D721Med (cell line): Measurements from ENCODE around the gene TPD52L2.

Experiments used
- DNase-seq: peaks from one replicate; pipeline ENCODE4 v3.0.0; 2011; ENCODE audit warnings: low spot score; ENCODE audit not compliant: insufficient read length
- FAIRE-seq: peaks from 2 replicates; lab custom pipeline; 2011; peaks lifted over from hg19 to GRCh38; lab: Jason Lieb, UNC
- TF ChIP-seq, protein P1 (sequence below): IDR thresholded peaks from 2 replicates; pipeline ENCODE4 v1.5.1; 2012; ENCODE audit warnings: mild to moderate bottlenecking, control low read depth; ENCODE audit not compliant: insufficient read depth; ENCODE audit errors: missing control alignments

Gene TPD52L2

DNA sequence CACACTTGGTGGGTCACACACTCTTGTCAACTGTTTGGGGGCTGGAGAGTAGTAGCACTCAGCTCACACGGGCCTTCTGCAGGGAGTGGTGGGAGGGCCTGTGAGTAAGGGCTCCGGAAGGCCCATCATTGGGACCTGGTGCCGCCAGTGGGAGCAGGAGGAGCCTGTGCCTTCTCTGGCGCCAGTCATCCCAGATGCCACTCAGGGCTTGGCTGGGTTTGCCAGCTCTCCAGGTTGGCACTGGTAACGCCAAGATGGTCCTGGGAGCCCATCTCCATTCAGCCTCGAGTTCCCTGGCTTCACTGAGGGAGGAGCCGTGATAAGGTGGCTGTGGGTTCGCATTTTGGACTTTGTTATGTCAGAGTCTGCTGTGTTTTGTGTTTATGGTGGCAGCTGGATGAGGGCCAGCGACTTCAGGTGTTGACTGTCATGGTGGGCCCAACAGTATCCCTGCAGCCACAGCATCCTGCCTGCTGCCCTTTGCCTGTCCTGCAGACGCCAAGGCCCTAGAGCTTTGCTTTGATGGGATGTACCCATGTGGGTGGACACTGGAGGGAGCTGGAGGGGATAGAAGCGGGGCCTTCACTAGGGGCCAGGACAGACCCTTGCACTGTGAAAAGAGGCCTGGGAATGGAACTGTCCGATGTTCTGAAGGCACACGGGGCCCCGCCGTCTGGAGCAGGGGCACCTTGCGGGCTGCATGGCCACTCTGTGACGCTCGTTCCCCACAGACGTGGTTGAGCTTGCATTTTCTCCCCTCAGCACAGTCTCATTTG, 16.6 kb downstream of the TPD52L2 start:
- TF ChIP-seq, protein P1, sequence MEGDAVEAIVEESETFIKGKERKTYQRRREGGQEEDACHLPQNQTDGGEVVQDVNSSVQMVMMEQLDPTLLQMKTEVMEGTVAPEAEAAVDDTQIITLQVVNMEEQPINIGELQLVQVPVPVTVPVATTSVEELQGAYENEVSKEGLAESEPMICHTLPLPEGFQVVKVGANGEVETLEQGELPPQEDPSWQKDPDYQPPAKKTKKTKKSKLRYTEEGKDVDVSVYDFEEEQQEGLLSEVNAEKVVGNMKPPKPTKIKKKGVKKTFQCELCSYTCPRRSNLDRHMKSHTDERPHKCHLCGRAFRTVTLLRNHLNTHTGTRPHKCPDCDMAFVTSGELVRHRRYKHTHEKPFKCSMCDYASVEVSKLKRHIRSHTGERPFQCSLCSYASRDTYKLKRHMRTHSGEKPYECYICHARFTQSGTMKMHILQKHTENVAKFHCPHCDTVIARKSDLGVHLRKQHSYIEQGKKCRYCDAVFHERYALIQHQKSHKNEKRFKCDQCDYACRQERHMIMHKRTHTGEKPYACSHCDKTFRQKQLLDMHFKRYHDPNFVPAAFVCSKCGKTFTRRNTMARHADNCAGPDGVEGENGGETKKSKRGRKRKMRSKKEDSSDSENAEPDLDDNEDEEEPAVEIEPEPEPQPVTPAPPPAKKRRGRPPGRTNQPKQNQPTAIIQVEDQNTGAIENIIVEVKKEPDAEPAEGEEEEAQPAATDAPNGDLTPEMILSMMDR, result no peak
- FAIRE-seq, result no peak

DNA sequence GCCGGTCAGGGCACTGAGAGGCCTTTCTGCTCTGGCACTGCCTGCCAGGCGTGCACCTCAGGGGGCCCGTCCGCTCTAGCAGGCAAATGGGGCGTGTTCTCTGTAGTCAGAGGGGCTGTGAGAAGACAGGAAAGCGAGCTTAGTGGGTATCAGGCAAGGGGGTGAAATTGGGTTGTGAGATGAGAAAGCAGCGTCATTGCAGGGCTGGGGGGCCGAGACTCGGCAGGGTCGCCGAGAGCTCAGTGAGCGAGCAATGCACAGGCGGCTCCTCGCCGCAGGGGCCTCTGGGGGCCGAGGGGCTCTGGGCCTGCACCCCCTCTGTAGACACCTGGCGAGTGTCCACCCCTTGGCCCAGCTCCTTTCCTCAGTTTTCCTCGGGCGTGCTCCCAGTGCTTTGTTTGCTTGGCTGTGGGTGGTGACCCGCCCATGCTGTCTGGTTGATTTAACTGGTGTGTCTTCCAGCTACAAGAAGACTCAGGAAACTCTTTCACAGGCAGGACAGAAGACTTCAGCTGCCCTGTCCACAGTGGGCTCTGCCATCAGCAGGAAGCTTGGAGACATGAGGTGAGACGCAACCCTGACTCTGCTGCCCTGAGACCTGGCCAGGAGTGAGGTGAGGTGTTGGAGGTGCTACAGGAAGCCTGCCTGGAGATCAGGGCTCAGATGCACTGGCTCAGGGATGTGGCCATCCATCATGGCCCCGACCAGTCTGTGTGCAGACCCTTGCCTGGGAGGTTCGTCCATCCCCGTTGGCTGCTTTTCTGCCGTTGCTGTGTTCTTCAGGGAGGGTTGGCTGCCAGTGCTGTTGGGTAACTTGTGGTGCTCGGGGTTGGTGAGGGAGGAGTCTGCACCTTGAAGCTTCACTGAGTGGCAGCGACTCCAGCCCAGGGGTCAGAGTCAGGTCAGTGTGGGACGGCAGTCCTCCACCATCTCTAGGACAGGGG, 17.5 kb downstream of the TPD52L2 start:
- TF ChIP-seq, protein P1, result no peak
- FAIRE-seq (no peak), DNase-seq (no peak)

More for the DNA sequence above, 16.6 kb downstream of the TPD52L2 start:
- no peak for DNase-seq

DNA sequence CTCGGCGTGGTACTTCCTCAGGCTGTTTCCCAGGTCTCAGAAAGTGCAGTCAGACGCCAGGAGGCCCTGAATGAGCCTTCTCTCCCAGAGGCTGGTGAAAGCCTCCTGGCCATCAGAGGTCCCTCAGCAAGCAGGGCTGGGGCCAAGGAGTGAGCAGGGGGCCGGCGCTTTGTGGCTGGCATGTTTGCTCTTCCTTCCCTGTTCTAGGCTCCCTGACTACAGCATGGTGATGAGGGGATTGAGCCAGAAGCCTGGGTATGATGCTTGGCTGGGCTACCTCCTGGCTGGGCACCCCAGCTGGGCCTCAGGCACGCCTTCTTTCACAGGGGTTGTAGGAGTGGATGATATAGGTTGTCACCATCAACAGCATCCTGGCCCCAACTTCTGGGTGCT, 18.1 kb downstream of the TPD52L2 start:
- TF ChIP-seq, protein P1, result no peak
- DNase-seq (no peak), FAIRE-seq (no peak)

DNA sequence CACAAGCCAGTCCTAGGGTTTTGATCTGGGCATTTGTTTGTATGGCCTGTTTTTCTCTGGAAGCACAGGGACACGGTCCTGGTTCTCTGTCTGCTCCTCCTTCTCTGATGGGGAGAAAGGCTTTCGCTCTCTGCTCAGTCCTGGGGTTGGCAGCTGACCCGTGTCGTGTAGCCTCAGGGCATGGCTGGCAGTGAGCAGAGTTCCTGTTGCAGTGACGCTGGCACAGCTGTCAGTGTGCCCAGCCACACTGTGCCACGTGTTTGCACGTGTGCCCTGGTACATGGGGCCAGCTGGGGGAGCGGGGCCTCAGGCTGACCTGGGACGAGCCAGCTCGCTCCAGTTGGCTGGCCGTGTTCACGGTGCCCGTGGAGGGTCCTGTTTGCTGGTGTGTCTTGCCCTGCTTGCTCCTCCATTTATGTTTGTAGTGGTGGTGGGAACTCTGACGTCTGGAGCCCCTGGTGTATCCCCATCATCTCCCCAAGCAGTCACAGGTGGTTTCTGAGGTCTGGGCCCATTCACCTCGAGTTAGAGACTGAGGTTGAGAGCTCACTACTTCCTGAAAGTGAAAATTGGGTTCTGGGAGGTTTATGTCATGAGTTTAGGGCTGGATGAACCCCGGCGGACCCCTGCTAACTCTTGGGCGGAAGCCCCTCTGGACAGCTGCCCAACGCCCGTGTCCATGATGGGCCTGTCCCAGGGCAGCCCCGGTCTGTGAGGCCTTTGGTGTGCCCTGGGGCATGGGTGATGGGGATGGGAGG, 19.6 kb downstream of the TPD52L2 start:
- TF ChIP-seq, protein P1, result no peak
- no peak for FAIRE-seq
- no peak for DNase-seq

DNA sequence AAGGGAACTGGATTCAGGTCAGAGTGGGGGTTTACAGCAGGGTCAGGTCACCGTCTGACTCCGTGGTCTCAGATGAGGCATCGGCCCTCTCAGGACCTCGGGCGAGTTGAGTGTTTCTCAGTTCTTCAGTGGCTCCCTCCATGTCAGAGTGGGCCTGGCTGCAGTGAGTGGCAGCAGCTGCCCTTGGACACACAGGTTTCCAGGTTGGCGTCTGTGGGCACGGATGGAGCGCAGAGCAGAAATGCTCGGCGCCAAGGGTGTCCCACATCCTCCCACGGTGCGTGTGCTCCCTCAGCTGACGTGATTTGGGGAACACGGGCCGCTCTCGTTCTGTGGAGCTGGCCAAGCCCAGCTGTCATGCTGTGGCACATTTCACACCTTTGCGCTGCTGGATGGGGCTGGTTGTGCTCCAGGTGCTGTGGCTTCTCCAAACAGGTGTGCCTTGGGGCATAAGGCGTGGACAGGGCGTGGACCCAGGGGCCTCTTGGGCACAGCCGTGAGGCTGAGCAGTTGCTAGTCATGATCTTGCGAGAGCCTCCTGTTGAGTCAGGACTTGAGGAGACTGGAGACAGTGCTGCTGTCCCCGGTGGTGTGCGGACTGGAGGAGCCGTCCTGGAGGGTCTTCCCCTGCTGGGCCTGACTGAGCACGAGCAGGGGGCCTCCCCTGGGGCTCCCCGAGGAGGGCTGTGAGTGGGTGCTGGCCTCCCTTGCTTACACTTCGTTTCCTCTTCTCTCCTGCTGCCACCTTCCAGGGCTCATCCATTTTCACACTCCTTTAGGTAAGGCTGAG, 20.4 kb downstream of the TPD52L2 start:
- TF ChIP-seq, protein P1, result no peak
- FAIRE-seq (no peak), DNase-seq (no peak)

DNA sequence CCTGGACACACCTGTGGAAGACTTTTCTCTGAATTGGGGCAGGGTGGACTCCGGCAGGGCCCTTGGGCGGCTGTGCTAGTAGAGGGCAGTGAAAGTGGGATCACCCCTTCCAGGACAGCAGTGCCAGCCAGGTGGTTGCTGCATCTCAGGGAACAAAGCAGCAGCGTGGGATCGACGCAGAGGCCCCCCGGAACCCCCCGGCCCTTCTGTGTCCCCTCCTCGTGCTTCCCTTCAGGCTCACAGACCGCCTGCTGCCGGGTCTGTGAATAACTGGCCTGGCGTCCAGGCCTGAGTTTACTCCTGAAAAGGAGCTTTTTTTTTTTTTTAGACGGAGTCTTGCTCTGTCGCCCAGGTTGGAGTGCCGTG, 21.0 kb downstream of the TPD52L2 start:
- TF ChIP-seq, protein P1, result no peak
- no peak for DNase-seq
- FAIRE-seq, result no peak
